BJ (cell line): Measurements from ENCODE around the gene NR5A1. TPM values are rescaled to one million over a fixed set of nuclear protein-coding genes. Genes with fewer than 3 reads are reported as not detected.

Source experiments
- CTCF ChIA-PET: fragments of 350-600 bp; formaldehyde crosslinking; extraction: SDS; loops from one replicate; lab custom pipeline; 2021; ENCODE audit warnings: antibody characterized with exemption, inconsistent platforms; lab: Yijun Ruan, JAX
- POLR2A ChIA-PET: fragments of 300-600 bp; sonication (Branson Sonifier 250); formaldehyde crosslinking; extraction: SDS; loops from one replicate; lab custom pipeline; 2021; ENCODE audit warnings: antibody characterized with exemption; lab: Charles Lee
- DNase-seq: peaks from one replicate; pipeline ENCODE4 v3.0.0-alpha.2; 2011; ENCODE audit warnings: low read depth
- H3K27me3 ChIP-seq: 2 replicates; pipeline ENCODE4 v1.6.0; 2011; ENCODE audit warnings: low read length; ENCODE audit not compliant: control insufficient read depth, insufficient read depth
- H3K36me3 ChIP-seq: 2 replicates; pipeline ENCODE4 v1.5.1; 2011; ENCODE audit warnings: low read length; ENCODE audit not compliant: control insufficient read depth, insufficient read depth
- H3K4me3 ChIP-seq: 2 replicates; pipeline ENCODE4 v1.5.1; 2011; ENCODE audit warnings: low read depth, mild to moderate bottlenecking, control low read depth, low read length
- CTCF ChIP-seq: IDR thresholded peaks from 2 replicates; pipeline ENCODE4 v1.5.1; 2011; ENCODE audit warnings: low read depth, mild to moderate bottlenecking, control low read depth, inconsistent platforms, low read length, moderate library complexity; ENCODE audit not compliant: insufficient read depth
- polyA plus RNA-seq: library from polyadenylated mRNA; depleted of rRNA; stranded (reverse); fragments of >200 nt; gene quantifications from 2 replicates; pipeline ENCODE4 v1.2.3, GENCODE V29; 2011

The NR5A1 gene
- polyA plus RNA-seq, 1 experiment = not detected

- no peak overlapping the region for H3K4me3 ChIP-seq
- 0 out of 2 replicates have a peak, but pooled peaks cover 3% of the 10 kb centered on the region for H3K27me3 ChIP-seq
- ChIA-PET CTCF (interaction anchor here (0.6 to 4.3 kb wide), 27 partner anchors 9 to 497 kb away, joined by 3 to 42 read pairs (median 4); partner anchors contain the start of gene NR6A1), POLR2A (no interaction called here)
- no peak for DNase-seq
- H3K36me3 ChIP-seq = no peaks in the 10 kb centered on the region
- peak; percentile 86 for TF ChIP-seq CTCF
These were observed 44.5 kb upstream of the NR5A1 start for GRCh38 chr9:124551472-124552272.

GRCh38 chr9:124550072-124550471 is 42.9 kb upstream of the NR5A1 start:
- Histone ChIP-seq H3K4me3 (no peak overlapping the region), H3K27me3 (0 out of 2 replicates have a peak, but pooled peaks cover 3% of the 10 kb centered on the region), H3K36me3 (no peaks in the 10 kb centered on the region)
- POLR2A ChIA-PET = no interaction called here
- CTCF ChIA-PET = interaction anchor here (0.7 to 4.3 kb wide), 4 partner anchors 11 to 161 kb away, joined by 3 to 42 read pairs (median 15); no protein-coding TSS in a partner anchor
- no peak for DNase-seq
- no peak for TF ChIP-seq CTCF

- no peak for TF ChIP-seq CTCF
- POLR2A ChIA-PET = no interaction called here
- no peak for DNase-seq
- no peaks in the 10 kb centered on the region for H3K36me3 ChIP-seq
- peaks cover 3% of the 10 kb centered on the region; the same call in 1 of the 2 replicates for H3K27me3 ChIP-seq
- H3K4me3 ChIP-seq = no peak overlapping the region
- CTCF ChIA-PET = interaction anchor here (1.9 to 2.3 kb wide), 2 partner anchors 12 to 14 kb away, joined by 5 to 9 read pairs; no protein-coding TSS in a partner anchor
These were observed 41.8 kb upstream of the NR5A1 start for GRCh38 chr9:124549016-124549415.

GRCh38 chr9:124544535-124544934 is 37.3 kb upstream of the NR5A1 start:
- Histone ChIP-seq H3K36me3 (no peaks in the 10 kb centered on the region), H3K4me3 (no peak overlapping the region), H3K27me3 (peaks cover 8% of the 10 kb centered on the region)
- TF ChIP-seq CTCF = no peak
- CTCF ChIA-PET = interaction anchor here (1.2 to 3.2 kb wide), 2 partner anchors 8 to 152 kb away, joined by 3 to 16 read pairs; no protein-coding TSS in a partner anchor
- no peak for DNase-seq
- POLR2A ChIA-PET = no interaction called here

- Histone ChIP-seq H3K36me3 (no peaks in the 10 kb centered on the region), H3K4me3 (no peak overlapping the region), H3K27me3 (peaks cover 6% of the 10 kb centered on the region)
- no peak for DNase-seq
- ChIA-PET CTCF (interaction anchor here (1.5 kb wide), 1 partner anchor 10 kb away, joined by 6 read pairs; no protein-coding TSS in a partner anchor), POLR2A (no interaction called here)
- no peak for TF ChIP-seq CTCF
These were observed 34.6 kb upstream of the NR5A1 start for GRCh38 chr9:124541824-124542223.
